Neural crest cell (in vitro differentiated cells): ENCODE results near the gene CCDC14. TPM values are rescaled to one million over a fixed set of nuclear protein-coding genes. Genes with fewer than 3 reads are reported as not detected.
A peak's percentile ranks its signal among the peaks of the same experiment; 100 is the strongest.
"Not testable (repeated sequence)": the region's sequence is repeated elsewhere in the genome, so short reads cannot be mapped to it uniquely, and the experiment has no call there.

Source experiments
- DNase-seq: peaks from one replicate; pipeline ENCODE4 v3.0.0; 2021; ENCODE audit warnings: low read depth, mixed read lengths, low spot score
- H3K27ac Mint-ChIP-seq: one replicate; pipeline ENCODE4 v1.8.0; 2021; ENCODE audit warnings: mild to moderate bottlenecking, mixed read lengths; ENCODE audit not compliant: unreplicated experiment
- H3K27me3 Mint-ChIP-seq: 2 replicates; pipeline ENCODE4 v1.8.0; 2021; ENCODE audit warnings: low read depth, mild to moderate bottlenecking, mixed read lengths
- H3K36me3 Mint-ChIP-seq: 2 replicates; pipeline ENCODE4 v1.8.0; 2021; ENCODE audit warnings: low read depth, mild to moderate bottlenecking, mixed read lengths
- H3K4me1 Mint-ChIP-seq: 2 replicates; pipeline ENCODE4 v1.8.0; 2021; ENCODE audit warnings: mixed read lengths
- H3K4me3 Mint-ChIP-seq: one replicate; pipeline ENCODE4 v1.8.0; 2021; ENCODE audit warnings: mild to moderate bottlenecking, mixed read lengths
- H3K9me3 Mint-ChIP-seq: 2 replicates; pipeline ENCODE4 v1.8.0; 2021; ENCODE audit warnings: mixed read lengths
- total RNA-seq: library from RNA; stranded (reverse); gene quantifications from 2 replicates; pipeline ENCODE4 v1.2.1, GENCODE V29; 2021
- TF ChIP-seq, protein P1 (sequence below): fragments of 200-600 bp; sonication (generic); conservative IDR thresholded peaks from 2 replicates; pipeline ENCODE4 v1.5.0; 2021; ENCODE audit warnings: antibody characterized with exemption, mild to moderate bottlenecking

CCDC14 gene
- total RNA-seq, 1 donor from 2014 or later = 117 TPM

DNA sequence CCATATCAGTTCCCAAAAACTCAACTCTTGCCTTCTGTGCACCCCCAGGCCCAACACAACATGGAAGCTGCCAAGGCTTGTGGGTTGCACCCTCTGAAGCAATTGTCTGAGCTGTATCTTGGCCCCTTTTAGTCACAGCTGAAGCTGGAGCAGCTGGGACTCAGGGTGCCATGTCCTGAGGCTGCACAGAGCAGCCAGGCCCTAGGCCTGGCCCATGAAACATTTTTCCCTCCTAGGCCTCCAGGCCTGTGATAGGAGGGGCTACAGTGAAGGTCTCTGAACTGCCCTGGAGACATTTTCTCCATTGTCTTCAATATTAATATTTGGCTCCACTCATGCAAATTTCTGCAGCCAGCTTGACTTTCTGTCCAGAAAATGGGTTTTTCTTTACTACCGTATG lies 68.8 kb downstream of the CCDC14 start:
- peaks cover 13% of the 10 kb centered on the region for H3K36me3 Mint-ChIP-seq
- no peaks in the 10 kb centered on the region for H3K4me1 Mint-ChIP-seq
- TF ChIP-seq, protein P1, sequence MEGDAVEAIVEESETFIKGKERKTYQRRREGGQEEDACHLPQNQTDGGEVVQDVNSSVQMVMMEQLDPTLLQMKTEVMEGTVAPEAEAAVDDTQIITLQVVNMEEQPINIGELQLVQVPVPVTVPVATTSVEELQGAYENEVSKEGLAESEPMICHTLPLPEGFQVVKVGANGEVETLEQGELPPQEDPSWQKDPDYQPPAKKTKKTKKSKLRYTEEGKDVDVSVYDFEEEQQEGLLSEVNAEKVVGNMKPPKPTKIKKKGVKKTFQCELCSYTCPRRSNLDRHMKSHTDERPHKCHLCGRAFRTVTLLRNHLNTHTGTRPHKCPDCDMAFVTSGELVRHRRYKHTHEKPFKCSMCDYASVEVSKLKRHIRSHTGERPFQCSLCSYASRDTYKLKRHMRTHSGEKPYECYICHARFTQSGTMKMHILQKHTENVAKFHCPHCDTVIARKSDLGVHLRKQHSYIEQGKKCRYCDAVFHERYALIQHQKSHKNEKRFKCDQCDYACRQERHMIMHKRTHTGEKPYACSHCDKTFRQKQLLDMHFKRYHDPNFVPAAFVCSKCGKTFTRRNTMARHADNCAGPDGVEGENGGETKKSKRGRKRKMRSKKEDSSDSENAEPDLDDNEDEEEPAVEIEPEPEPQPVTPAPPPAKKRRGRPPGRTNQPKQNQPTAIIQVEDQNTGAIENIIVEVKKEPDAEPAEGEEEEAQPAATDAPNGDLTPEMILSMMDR = no peak
- no peak overlapping the region for H3K4me3 Mint-ChIP-seq
- peaks cover 2% of the 10 kb centered on the region for H3K27me3 Mint-ChIP-seq
- H3K27ac Mint-ChIP-seq = no peak overlapping the region
- peaks cover 24% of the 10 kb centered on the region for H3K9me3 Mint-ChIP-seq
- DNase-seq = no peak

DNA sequence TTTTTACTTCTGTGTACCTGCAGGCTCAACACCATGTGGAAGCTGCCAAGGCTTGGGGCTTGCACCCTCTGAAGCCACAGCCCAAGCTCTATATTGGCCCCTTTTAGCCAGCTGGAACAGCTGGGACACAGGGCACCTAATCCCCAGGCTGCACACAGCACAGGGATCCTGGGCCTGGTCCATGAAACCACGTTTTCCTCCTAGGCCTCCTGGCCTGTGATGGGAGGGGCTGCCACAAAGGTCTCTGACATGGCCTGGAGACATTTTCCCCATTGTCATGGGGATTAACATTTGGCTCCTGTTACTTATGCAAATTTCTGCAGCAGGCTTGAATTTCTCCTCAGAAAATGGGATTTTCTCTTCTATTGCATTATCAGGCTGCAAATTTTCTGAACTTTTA lies 70.0 kb downstream of the CCDC14 start:
- not testable (repeated sequence) for DNase-seq, H3K27ac Mint-ChIP-seq
- H3K36me3 Mint-ChIP-seq = peaks cover 13% of the 10 kb centered on the region

DNA sequence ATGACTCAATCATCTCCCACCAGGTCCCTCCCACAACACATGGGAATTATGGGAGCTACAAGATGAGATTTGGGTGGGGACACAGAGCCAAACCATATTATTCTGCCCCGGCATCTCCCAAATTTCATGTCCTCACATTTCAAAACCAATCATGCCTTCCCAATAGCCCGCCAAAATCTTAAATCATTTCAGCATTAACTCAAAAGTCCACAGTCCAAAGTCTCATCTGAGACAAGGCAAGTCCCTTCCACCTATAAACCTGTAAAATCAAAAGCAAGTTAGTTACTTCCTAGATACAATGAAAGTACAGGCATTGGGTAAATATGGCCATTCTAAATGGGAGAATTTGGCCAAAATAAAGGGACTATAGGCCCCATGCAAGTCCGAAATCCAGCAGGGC lies 70.9 kb downstream of the CCDC14 start:
- not testable (repeated sequence) for H3K4me3 Mint-ChIP-seq
- peaks cover 13% of the 10 kb centered on the region for H3K36me3 Mint-ChIP-seq
- H3K9me3 Mint-ChIP-seq = peaks cover 25% of the 10 kb centered on the region

More for the DNA sequence above, 70.0 kb downstream of the CCDC14 start:
- not testable (repeated sequence) for H3K4me1 Mint-ChIP-seq, H3K27me3 Mint-ChIP-seq, H3K4me3 Mint-ChIP-seq
- H3K9me3 Mint-ChIP-seq = peaks cover 25% of the 10 kb centered on the region

DNA sequence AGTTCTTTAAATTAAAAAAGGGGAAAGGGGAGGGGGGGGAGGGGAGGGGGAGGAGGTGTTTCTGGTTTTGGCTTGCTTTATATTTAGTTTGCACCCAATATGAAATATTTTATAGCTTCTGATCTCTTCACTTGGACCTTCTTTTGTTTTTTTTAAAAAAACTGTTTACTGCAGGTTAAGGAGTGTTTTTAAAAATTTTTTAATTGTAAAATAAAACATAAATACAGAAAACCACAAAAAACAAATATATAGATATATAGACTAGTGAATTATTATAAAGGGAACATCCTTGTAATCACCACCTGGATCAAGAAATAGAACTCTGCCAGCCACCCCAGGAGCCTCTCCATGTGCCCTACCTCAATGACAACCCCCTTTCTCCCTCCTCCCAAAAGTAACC lies 76.0 kb downstream of the CCDC14 start:
- Mint-ChIP-seq H3K27ac (no peak overlapping the region), H3K4me3 (peak overlapping the region; percentile 73), H3K36me3 (no peaks in the 10 kb centered on the region), H3K9me3 (peaks cover 13% of the 10 kb centered on the region), H3K27me3 (peaks cover 38% of the 10 kb centered on the region), H3K4me1 (peaks cover 20% of the 10 kb centered on the region)
- TF ChIP-seq, protein P1 = no peak
- no peak for DNase-seq

More for the DNA sequence above, 70.9 kb downstream of the CCDC14 start:
- DNase-seq, H3K27ac Mint-ChIP-seq, H3K4me1 Mint-ChIP-seq: not testable (repeated sequence)
- H3K27me3 Mint-ChIP-seq = peaks cover 15% of the 10 kb centered on the region

GRCh38 chr3:123884203-123884831 lies 76.7 kb downstream of the CCDC14 start, which contains the start of gene MYLK:
Gene MYLK (minus strand): TSS chr3:123884332. CDS start chr3:123793841, 90,491 bp downstream.
- peaks cover 20% of the 10 kb centered on the region for H3K4me1 Mint-ChIP-seq
- H3K9me3 Mint-ChIP-seq = peaks cover 10% of the 10 kb centered on the region
- H3K4me3 Mint-ChIP-seq = peak within 1 kb of the TSS; percentile 92
- no peaks in the 10 kb centered on the region for H3K36me3 Mint-ChIP-seq
- peaks cover 38% of the 10 kb centered on the region for H3K27me3 Mint-ChIP-seq
- no peak within 1 kb of the TSS for H3K27ac Mint-ChIP-seq
- DNase-seq = peak; percentile 80
- TF ChIP-seq, protein P1 = no peak

GRCh38 chr3:123883701-123884202 lies 77.3 kb downstream of the CCDC14 start:
- H3K36me3 Mint-ChIP-seq = no peaks in the 10 kb centered on the region
- TF ChIP-seq, protein P1 = no peak
- peak; percentile 10 for DNase-seq
- H3K4me1 Mint-ChIP-seq = peaks cover 20% of the 10 kb centered on the region
- H3K27ac Mint-ChIP-seq = no peak overlapping the region
- H3K27me3 Mint-ChIP-seq = peaks cover 38% of the 10 kb centered on the region
- H3K4me3 Mint-ChIP-seq = peak overlapping the region; percentile 88
- peaks cover 8% of the 10 kb centered on the region for H3K9me3 Mint-ChIP-seq
